HG03469 (cell line): ENCODE data around the gene ULK1.

Experiments used
- ATAC-seq: cut with Tn5 transposase; IDR thresholded peaks from one replicate; pipeline ENCODE4 v1.9.1; 2021; ENCODE audit warnings: mild to moderate bottlenecking, moderate library complexity, moderate number of reproducible peaks; ENCODE audit not compliant: unreplicated experiment

The ULK1 gene

GRCh38 chr12:131919051-131919347, 24.6 kb downstream of the ULK1 start:
- no peak for ATAC-seq

DNA sequence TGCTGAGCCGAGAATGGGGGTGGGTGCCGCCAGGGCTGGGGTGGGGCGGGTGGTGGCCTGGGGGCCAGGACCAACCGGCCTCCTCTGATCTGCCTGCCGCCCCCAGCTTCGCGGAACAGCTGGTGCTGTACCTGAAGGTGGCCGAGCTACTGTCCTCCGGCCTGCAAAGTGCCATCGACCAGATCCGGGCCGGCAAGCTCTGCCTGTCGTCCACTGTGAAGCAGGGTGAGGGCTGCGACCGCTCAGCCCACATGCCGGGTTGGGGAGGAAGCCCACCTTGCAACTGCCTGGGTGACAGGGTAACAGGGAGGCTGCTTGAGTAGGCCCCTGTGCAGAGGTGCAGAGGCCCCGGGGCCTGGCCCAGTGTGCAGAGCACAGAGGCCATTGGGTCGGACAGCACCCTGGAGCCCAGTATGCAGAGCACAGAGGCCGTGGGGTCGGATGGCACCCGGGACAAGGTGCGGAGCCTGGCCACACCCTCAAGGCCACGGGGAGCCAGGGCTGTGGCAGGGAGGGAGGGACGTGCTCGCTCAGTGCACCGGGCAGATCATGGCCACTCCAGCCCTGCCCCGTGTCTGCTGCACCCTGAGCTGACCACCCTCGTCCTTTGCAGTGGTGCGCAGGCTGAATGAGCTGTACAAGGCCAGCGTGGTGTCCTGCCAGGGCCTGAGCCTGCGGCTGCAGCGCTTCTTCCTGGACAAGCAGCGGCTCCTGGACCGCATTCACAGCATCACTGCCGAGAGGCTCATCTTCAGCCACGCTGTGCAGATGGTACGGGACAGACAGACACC, 25.1 kb downstream of the ULK1 start:
- no peak for ATAC-seq

DNA sequence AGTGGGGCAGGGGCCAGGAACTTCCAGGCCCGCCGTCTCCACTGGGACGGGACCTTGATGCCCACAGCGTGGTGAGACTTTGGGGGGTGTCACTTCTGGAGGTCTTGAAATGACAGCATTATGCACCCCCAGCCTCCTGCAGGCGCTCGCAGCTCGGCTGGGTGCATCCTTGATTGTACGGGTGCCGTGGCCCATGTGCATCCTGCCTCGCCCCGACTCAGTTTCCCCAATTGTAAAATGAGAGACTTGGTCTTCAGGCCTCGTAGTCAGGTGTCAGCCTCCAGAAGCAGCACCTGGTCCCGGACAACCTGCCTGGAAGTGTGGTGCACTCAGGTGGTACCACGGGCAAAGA, 25.7 kb downstream of the ULK1 start:
- ATAC-seq = no peak

DNA sequence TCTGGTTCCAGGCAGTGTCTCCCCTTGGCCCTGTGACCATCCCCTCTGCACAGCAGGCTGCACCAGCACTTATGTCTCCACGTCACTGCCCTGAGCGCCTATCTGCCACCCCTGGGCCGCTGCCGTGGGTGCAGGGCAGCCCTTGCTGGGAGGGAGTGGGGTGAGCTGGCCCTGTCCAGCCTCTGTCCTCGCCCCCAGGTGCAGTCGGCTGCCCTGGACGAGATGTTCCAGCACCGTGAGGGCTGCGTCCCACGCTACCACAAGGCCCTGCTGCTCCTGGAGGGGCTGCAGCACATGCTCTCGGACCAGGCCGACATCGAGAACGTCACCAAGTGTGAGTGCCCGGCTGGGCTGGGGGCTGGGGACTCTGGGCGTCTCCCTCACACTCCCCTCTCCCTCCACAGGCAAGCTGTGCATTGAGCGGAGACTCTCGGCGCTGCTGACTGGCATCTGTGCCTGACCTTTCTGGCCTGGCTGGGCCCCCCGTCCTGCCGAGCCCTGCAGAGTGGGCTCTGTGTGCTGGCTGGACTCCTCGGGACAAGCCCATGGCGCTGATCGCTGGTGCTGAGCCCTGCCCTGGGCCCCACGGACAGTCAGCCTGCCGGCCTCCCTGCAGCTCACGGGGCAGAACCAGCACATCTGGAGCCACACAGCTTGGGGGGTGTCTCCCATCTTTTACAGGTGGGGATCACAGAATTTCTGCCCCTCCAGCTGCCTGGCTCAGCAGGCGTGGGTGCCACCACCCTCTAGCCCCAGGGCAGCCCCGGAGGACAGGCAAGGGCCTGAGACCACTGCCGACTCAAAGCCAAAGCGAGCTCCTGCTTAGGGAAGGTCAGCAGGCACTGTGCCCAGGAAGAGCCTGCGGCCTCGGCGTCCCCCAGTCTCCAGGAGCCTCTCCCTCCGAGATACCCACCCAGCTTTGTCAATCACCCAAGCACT, 26.7 kb downstream of the ULK1 start:
- no peak for ATAC-seq

DNA sequence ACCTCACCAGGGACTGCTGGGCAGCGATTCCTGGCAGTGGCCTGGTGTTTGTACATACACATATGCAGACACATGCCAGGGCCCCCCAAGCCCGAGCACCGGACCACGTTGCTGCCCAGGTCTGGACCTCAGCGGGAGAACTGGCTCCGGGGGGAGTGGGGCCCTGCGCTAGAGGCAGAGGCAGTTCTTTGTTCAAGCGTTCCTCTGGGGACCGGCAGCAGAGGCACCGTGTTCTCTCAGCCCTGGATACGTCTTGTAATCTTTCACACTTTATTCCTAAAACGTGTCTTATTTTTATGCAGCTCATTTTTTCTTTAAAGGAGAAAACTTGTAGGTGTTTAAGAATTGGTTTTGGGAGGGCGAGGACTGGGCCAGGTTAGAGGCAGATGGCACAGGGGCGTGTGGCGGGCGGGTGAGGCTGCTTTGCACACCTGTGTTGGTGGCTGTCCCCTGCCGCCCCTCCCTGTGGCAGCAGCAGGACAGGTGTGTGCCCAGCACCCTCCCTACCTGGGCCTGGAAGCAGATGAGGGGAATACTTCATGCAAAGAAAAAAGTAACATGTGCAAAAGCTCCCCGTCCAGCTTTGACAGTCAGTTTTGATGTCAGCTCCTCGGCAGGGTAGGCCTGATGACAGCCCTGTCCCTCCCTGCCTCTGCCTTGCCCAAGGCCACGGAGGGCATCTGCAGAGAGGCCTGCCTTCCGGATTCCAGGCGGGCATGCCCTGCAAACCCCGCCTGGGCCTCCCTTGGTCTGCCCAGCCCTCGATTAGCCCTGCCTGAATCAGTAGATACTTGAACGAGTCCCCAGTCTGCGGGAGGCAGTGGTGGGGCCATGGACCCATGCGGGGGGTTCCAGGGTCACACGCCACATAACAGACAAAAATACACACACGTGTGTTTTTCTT, 27.7 kb downstream of the ULK1 start:
- no peak for ATAC-seq

DNA sequence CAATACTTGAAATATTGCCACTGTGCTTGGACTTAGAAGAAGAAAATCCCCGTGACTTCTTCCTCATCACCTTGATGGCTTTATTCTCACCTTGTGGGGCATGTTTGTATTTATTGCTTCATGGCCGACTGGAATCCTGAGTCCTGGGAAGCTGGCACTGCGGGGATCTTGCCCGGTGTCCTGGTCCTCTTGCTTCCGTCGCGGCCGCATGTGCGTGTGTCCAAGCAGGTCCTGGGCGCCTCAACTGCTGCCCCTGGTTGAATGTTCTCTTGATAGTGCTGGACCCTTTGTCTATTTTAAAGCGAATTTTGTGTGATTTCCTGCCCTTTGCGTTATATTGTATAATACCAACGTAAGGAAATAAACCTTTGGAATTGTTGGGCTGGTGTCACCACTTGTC, 28.4 kb downstream of the ULK1 start:
- no peak for ATAC-seq

DNA sequence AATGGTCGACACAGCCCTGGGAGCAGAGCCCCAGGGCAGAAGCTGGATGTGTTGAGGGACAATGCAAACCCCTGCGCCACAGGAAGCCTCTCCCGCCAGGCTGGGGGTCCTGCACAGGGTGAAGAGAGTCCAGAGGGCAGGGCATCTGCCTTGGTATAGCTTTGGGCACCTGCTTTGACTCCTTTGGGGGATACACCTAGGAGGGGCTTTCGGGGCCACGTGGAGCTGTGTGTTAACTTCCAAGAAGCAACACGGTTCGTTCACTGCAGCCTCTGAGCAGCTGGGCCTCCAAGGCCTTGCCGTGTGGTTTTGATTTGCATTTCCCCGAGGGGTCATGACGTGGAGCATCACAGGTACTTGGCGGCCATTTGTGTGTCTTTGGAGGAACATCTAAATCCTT, 28.8 kb downstream of the ULK1 start:
- ATAC-seq = peak; percentile 50

GRCh38 chr12:131927110-131928079, 33.0 kb downstream of the ULK1 start:
- ATAC-seq = no peak

DNA sequence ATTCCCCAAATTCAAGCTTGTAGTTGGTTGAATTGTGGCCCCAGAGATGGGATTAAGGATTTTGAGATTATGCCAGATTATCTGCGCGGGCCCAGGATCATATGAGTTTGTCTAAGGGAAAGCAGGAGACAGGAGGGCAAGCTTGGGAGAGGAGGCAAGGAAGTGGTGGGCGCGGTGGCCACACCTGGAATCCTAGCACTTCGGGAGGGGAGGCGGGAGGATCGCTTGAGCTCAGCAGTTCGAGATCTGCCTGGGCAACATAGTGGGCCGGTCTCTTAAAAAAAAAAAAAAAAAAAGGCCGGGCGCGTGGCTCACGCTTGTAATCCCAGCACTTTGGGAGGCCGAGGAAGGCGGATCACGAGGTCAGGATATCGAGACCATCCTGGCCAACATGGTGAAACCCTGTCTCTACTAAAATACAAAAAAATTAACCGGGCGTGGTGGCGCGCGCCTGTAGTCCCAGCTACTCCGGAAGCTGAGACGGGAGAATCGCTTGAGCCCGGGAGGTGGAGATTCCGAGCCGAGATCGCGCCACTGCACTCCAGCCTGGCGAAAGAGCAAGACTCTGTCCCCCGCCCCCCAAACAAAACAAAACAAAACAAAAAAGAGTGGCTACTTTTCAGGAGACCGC, 33.8 kb downstream of the ULK1 start:
- ATAC-seq = no peak

DNA sequence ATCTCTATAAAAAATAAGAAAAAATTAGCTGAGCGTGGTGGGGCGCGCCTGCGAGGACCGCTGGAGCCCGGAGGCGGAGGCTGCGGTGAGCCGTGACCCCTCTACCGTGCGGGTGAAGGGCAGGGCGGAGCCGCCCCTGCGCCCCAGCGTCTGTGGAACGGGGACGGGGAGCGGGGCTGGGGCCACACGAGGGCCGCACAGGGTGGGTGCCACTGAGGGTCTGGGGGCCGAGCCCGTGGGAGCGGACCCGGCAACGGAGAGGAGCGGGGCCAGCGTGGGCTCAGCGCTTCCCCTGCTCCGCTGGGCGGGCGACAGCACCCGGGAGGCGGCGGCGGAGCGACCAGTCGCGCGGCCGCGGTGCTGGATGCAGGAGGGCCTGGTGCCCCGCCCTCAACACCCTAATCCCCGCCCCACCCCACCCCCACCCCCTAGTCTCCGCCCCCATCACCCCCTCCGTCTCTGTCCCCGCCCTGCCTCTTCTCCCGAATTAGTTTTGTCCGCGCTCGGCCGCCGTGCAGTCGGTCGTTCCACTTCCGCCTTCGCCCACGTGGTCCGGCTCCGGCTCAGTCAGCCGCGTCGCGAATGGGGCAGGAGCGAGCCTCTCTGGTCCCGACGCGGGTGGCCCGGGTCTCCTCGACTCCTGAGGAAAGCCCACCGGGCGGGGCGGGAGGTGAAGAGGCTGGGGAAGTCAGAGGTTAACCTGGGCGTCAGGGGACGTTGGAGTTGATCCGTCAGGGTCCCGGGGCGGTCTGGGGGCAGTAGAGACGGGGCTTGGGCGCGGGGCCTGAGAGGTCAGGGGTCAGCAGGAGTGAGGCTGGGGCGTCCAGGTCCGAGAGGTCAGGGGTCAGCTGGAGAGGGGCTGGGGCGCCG, 34.5 kb downstream of the ULK1 start, which contains the start of gene PUS1:
Gene PUS1 (plus strand): TSS at position 566 of the 870 bp plus-strand sequence. CDS start 447 bp downstream, outside the sequence.
- peak; percentile 52 for ATAC-seq

DNA sequence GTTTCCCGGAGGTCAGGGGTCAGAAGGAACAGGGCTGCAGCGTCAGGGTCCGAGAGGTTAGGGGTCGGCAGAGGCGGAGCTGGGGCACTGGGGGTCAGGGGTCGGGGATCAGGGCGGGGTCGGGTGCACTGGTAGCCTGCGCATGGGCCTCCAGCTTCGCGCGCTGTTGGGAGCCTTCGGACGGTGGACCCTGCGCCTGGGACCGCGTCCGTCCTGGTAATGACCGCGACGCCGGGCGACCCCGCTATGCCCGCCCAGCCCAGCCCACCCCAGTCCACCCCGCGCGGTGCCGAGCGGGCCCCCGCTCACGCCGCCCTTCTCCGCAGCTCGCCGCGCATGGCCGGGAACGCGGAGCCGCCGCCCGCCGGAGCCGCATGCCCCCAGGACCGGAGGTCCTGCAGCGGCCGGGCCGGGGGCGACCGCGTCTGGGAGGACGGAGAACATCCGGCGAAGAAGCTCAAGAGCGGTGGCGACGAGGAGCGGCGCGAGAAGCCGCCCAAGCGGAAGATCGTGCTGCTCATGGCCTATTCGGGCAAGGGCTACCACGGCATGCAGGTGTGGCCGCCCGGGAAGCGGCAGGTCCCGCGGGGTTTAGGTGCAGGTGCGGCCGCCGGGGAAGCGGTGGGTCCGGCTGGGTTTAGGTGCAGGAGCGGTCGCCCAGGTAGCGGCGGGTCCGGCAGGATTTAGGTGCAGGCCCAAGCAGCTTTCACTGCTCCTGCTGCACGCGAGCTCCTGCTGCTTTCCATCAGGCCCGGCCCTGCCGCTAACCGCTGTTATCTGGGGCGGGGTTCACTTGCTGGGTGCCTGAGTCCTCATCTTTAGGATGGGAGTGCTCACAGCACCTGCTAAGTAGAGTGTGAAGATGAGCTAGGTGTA, 35.4 kb downstream of the ULK1 start:
- ATAC-seq = no peak

GRCh38 chr12:131930510-131930909, 36.1 kb downstream of the ULK1 start:
- no peak for ATAC-seq

GRCh38 chr12:131933387-131933786, 39.0 kb downstream of the ULK1 start:
- no peak for ATAC-seq

GRCh38 chr12:131934535-131934934, 40.1 kb downstream of the ULK1 start:
- ATAC-seq = no peak

- ATAC-seq = no peak
Measured at GRCh38 chr12:131938082-131938481, 43.7 kb downstream of the ULK1 start.

DNA sequence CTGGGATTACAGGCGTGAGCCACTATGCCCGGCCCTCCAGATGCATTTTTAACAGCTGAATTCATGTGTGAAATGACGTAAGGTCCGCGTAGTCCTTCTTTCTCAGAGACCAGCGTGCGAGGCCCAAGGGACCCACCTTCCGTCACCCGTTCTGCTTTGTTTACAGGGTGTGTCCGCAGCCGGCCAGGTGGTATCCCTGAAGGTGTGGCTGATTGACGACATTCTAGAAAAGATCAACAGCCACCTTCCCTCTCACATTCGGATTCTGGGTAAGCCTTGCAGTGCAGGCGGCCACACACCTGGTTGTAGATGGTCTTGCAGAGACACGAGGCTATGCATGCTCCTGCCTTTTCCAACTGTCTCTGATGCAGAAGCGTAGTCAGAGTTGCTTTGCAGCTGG, 44.6 kb downstream of the ULK1 start:
- ATAC-seq = no peak

DNA sequence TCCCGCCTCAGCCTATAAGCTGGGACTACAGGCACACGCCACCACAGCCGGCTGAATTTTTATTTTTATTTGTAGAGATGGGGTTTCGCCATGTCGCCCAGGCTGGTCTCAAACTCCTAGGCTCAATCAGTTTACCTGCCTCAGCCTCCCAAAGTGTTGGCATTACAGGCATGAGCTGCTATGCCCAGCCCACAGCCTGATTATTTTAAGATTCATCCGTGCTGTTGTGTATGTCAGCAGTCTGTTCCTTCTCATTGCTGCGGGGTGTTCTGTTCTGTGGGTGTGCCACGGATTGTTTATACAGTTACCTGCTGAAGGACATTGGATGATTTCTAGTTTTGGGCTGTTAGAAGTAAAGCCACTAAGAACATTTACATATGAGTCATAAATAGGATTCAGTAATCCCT, 45.7 kb downstream of the ULK1 start:
- ATAC-seq = no peak
